Measurements from ENCODE around the gene CDH8.

Gene CDH8

GRCh38 chr16:61998460-61998859 is 37.8 kb downstream of the CDH8 start:
- Histone ChIP-seq H3K36me3 (ENCODE audit: control insufficient read depth in 5 of 5, insufficient read depth in 5 of 5, low read length in 5 of 5) (no peaks in the 10 kb centered on the region), H3K9me3 (ENCODE audit: control insufficient read depth in 5 of 5, low read length in 5 of 5) (no peaks in the 10 kb centered on the region), H3K4me3 (ENCODE audit: low read depth in 1 of 5, low read length in 5 of 5) (no peak overlapping the region), H3K27me3 (ENCODE audit: control insufficient read depth in 5 of 5, insufficient read depth in 4 of 5, low read length in 5 of 5) (no peaks in the 10 kb centered on the region), H3K9ac (ENCODE audit: low read length in 5 of 5) (no peak overlapping the region), H3K4me1 (ENCODE audit: control insufficient read depth in 5 of 5, insufficient read depth in 5 of 5, low read length in 5 of 5) (no peaks in the 10 kb centered on the region), H3K27ac (ENCODE audit: low read depth, low read length) (no peak overlapping the region)

GRCh38 chr16:61993108-61993507 is 43.1 kb downstream of the CDH8 start:
- Histone ChIP-seq H3K9me3 (ENCODE audit: control insufficient read depth in 5 of 5, low read length in 5 of 5) (no peaks in the 10 kb centered on the region), H3K4me3 (ENCODE audit: low read depth in 1 of 5, low read length in 5 of 5) (no peak overlapping the region), H3K27me3 (ENCODE audit: control insufficient read depth in 5 of 5, insufficient read depth in 4 of 5, low read length in 5 of 5) (no peaks in the 10 kb centered on the region), H3K36me3 (ENCODE audit: control insufficient read depth in 5 of 5, insufficient read depth in 5 of 5, low read length in 5 of 5) (no peaks in the 10 kb centered on the region), H3K4me1 (ENCODE audit: control insufficient read depth in 5 of 5, insufficient read depth in 5 of 5, low read length in 5 of 5) (no peaks in the 10 kb centered on the region), H3K9ac (ENCODE audit: low read length in 5 of 5) (no peak overlapping the region), H3K27ac (ENCODE audit: low read depth, low read length) (no peak overlapping the region)

- Histone ChIP-seq H3K27me3 (ENCODE audit: control insufficient read depth in 5 of 5, insufficient read depth in 4 of 5, low read length in 5 of 5) (no peaks in the 10 kb centered on the region), H3K9me3 (ENCODE audit: control insufficient read depth in 5 of 5, low read length in 5 of 5) (no peaks in the 10 kb centered on the region), H3K27ac (ENCODE audit: low read depth, low read length) (no peak overlapping the region), H3K36me3 (ENCODE audit: control insufficient read depth in 5 of 5, insufficient read depth in 5 of 5, low read length in 5 of 5) (no peaks in the 10 kb centered on the region), H3K4me1 (ENCODE audit: control insufficient read depth in 5 of 5, insufficient read depth in 5 of 5, low read length in 5 of 5) (no peaks in the 10 kb centered on the region), H3K9ac (ENCODE audit: low read length in 5 of 5) (no peak overlapping the region), H3K4me3 (ENCODE audit: low read depth in 1 of 5, low read length in 5 of 5) (no peak overlapping the region)
Observed at GRCh38 chr16:61987474-61988012, 48.7 kb downstream of the CDH8 start.

GRCh38 chr16:61969077-61969382 is 67.2 kb downstream of the CDH8 start:
- Histone ChIP-seq H3K36me3 (ENCODE audit: control insufficient read depth in 5 of 5, insufficient read depth in 5 of 5, low read length in 5 of 5) (no peaks in the 10 kb centered on the region), H3K9ac (ENCODE audit: low read length in 5 of 5) (no peak overlapping the region), H3K4me3 (ENCODE audit: low read depth in 1 of 5, low read length in 5 of 5) (no peak overlapping the region), H3K9me3 (ENCODE audit: control insufficient read depth in 5 of 5, low read length in 5 of 5) (no peaks in the 10 kb centered on the region), H3K4me1 (ENCODE audit: control insufficient read depth in 5 of 5, insufficient read depth in 5 of 5, low read length in 5 of 5) (no peaks in the 10 kb centered on the region), H3K27ac (ENCODE audit: low read depth, low read length) (no peak overlapping the region), H3K27me3 (ENCODE audit: control insufficient read depth in 5 of 5, insufficient read depth in 4 of 5, low read length in 5 of 5) (no peaks in the 10 kb centered on the region)

GRCh38 chr16:61968242-61969076 is 67.8 kb downstream of the CDH8 start:
- no peak overlapping the region for H3K9ac ChIP-seq (ENCODE audit: low read length in 5 of 5)
- no peaks in the 10 kb centered on the region for H3K9me3 ChIP-seq (ENCODE audit: control insufficient read depth in 5 of 5, low read length in 5 of 5)
- H3K4me3 ChIP-seq (ENCODE audit: low read depth in 1 of 5, low read length in 5 of 5) = no peak overlapping the region
- H3K4me1 ChIP-seq (ENCODE audit: control insufficient read depth in 5 of 5, insufficient read depth in 5 of 5, low read length in 5 of 5) = no peaks in the 10 kb centered on the region
- H3K36me3 ChIP-seq (ENCODE audit: control insufficient read depth in 5 of 5, insufficient read depth in 5 of 5, low read length in 5 of 5) = no peaks in the 10 kb centered on the region
- no peaks in the 10 kb centered on the region for H3K27me3 ChIP-seq (ENCODE audit: control insufficient read depth in 5 of 5, insufficient read depth in 4 of 5, low read length in 5 of 5)
- no peak overlapping the region for H3K27ac ChIP-seq (ENCODE audit: low read depth, low read length)

GRCh38 chr16:61957075-61957855 is 79.0 kb downstream of the CDH8 start:
- Histone ChIP-seq H3K4me1 (ENCODE audit: control insufficient read depth in 5 of 5, insufficient read depth in 5 of 5, low read length in 5 of 5) (no peaks in the 10 kb centered on the region), H3K4me3 (ENCODE audit: low read depth in 1 of 5, low read length in 5 of 5) (no peak overlapping the region), H3K9me3 (ENCODE audit: control insufficient read depth in 5 of 5, low read length in 5 of 5) (no peaks in the 10 kb centered on the region), H3K9ac (ENCODE audit: low read length in 5 of 5) (no peak overlapping the region), H3K27me3 (ENCODE audit: control insufficient read depth in 5 of 5, insufficient read depth in 4 of 5, low read length in 5 of 5) (no peaks in the 10 kb centered on the region), H3K36me3 (ENCODE audit: control insufficient read depth in 5 of 5, insufficient read depth in 5 of 5, low read length in 5 of 5) (no peaks in the 10 kb centered on the region), H3K27ac (ENCODE audit: low read depth, low read length) (no peak overlapping the region)

- no peaks in the 10 kb centered on the region for H3K4me1 ChIP-seq (ENCODE audit: control insufficient read depth in 5 of 5, insufficient read depth in 5 of 5, low read length in 5 of 5)
- H3K4me3 ChIP-seq (ENCODE audit: low read depth in 1 of 5, low read length in 5 of 5) = no peak overlapping the region
- H3K27me3 ChIP-seq (ENCODE audit: control insufficient read depth in 5 of 5, insufficient read depth in 4 of 5, low read length in 5 of 5) = no peaks in the 10 kb centered on the region
- no peaks in the 10 kb centered on the region for H3K9me3 ChIP-seq (ENCODE audit: control insufficient read depth in 5 of 5, low read length in 5 of 5)
- no peaks in the 10 kb centered on the region for H3K36me3 ChIP-seq (ENCODE audit: control insufficient read depth in 5 of 5, insufficient read depth in 5 of 5, low read length in 5 of 5)
- no peak overlapping the region for H3K9ac ChIP-seq (ENCODE audit: low read length in 5 of 5)
- H3K27ac ChIP-seq (ENCODE audit: low read depth, low read length) = no peak overlapping the region
Observed at GRCh38 chr16:61952841-61953240, 83.4 kb downstream of the CDH8 start.

GRCh38 chr16:61948414-61948813 is 87.8 kb downstream of the CDH8 start:
- H3K4me1 ChIP-seq (ENCODE audit: control insufficient read depth in 5 of 5, insufficient read depth in 5 of 5, low read length in 5 of 5) = no peaks in the 10 kb centered on the region
- H3K27ac ChIP-seq (ENCODE audit: low read depth, low read length) = no peak overlapping the region
- no peaks in the 10 kb centered on the region for H3K9me3 ChIP-seq (ENCODE audit: control insufficient read depth in 5 of 5, low read length in 5 of 5)
- H3K9ac ChIP-seq (ENCODE audit: low read length in 5 of 5) = no peak overlapping the region
- no peak overlapping the region for H3K4me3 ChIP-seq (ENCODE audit: low read depth in 1 of 5, low read length in 5 of 5)
- no peaks in the 10 kb centered on the region for H3K36me3 ChIP-seq (ENCODE audit: control insufficient read depth in 5 of 5, insufficient read depth in 5 of 5, low read length in 5 of 5)
- H3K27me3 ChIP-seq (ENCODE audit: control insufficient read depth in 5 of 5, insufficient read depth in 4 of 5, low read length in 5 of 5) = no peaks in the 10 kb centered on the region

- Histone ChIP-seq H3K27me3 (ENCODE audit: control insufficient read depth in 5 of 5, insufficient read depth in 4 of 5, low read length in 5 of 5) (peaks cover 0 to 3% (median 0%) of the 10 kb centered on the region in 5 donors), H3K27ac (ENCODE audit: low read depth, low read length) (no peak overlapping the region), H3K9me3 (ENCODE audit: control insufficient read depth in 5 of 5, low read length in 5 of 5) (no peaks in the 10 kb centered on the region), H3K9ac (ENCODE audit: low read length in 5 of 5) (no peak overlapping the region), H3K36me3 (ENCODE audit: control insufficient read depth in 5 of 5, insufficient read depth in 5 of 5, low read length in 5 of 5) (no peaks in the 10 kb centered on the region), H3K4me1 (ENCODE audit: control insufficient read depth in 5 of 5, insufficient read depth in 5 of 5, low read length in 5 of 5) (no peaks in the 10 kb centered on the region), H3K4me3 (ENCODE audit: low read depth in 1 of 5, low read length in 5 of 5) (no peak overlapping the region)
Observed at GRCh38 chr16:61946019-61946418, 90.2 kb downstream of the CDH8 start.

GRCh38 chr16:61945511-61945910 is 90.7 kb downstream of the CDH8 start:
- H3K9me3 ChIP-seq (ENCODE audit: control insufficient read depth in 5 of 5, low read length in 5 of 5) = no peaks in the 10 kb centered on the region
- peaks cover 0 to 3% (median 0%) of the 10 kb centered on the region in 5 donors for H3K27me3 ChIP-seq (ENCODE audit: control insufficient read depth in 5 of 5, insufficient read depth in 4 of 5, low read length in 5 of 5)
- H3K9ac ChIP-seq (ENCODE audit: low read length in 5 of 5) = no peak overlapping the region
- no peak overlapping the region for H3K27ac ChIP-seq (ENCODE audit: low read depth, low read length)
- no peaks in the 10 kb centered on the region for H3K36me3 ChIP-seq (ENCODE audit: control insufficient read depth in 5 of 5, insufficient read depth in 5 of 5, low read length in 5 of 5)
- no peak overlapping the region for H3K4me3 ChIP-seq (ENCODE audit: low read depth in 1 of 5, low read length in 5 of 5)
- no peaks in the 10 kb centered on the region for H3K4me1 ChIP-seq (ENCODE audit: control insufficient read depth in 5 of 5, insufficient read depth in 5 of 5, low read length in 5 of 5)
